Rectal smooth muscle tissue (tissue), 1 donor: ENCODE data around the gene GALE.

Experiments
- H3K27ac ChIP-seq: one replicate; pipeline ENCODE4 v1.7.0; 2013; ENCODE audit warnings: low read depth, low read length, inconsistent platforms
- H3K27me3 ChIP-seq: one replicate; pipeline ENCODE4 v1.7.0; 2013; ENCODE audit warnings: low read length; ENCODE audit not compliant: control insufficient read depth, insufficient read depth
- H3K36me3 ChIP-seq: one replicate; pipeline ENCODE4 v1.7.0; 2013; ENCODE audit warnings: low read length; ENCODE audit not compliant: control insufficient read depth, insufficient read depth
- H3K4me1 ChIP-seq: one replicate; pipeline ENCODE4 v1.7.0; 2013; ENCODE audit warnings: low read length; ENCODE audit not compliant: control insufficient read depth, insufficient read depth
- H3K4me3 ChIP-seq: one replicate; pipeline ENCODE4 v1.7.0; 2013; ENCODE audit warnings: low read length
- H3K9ac ChIP-seq: one replicate; pipeline ENCODE4 v1.7.0; 2013; ENCODE audit warnings: low read length

Gene GALE

DNA sequence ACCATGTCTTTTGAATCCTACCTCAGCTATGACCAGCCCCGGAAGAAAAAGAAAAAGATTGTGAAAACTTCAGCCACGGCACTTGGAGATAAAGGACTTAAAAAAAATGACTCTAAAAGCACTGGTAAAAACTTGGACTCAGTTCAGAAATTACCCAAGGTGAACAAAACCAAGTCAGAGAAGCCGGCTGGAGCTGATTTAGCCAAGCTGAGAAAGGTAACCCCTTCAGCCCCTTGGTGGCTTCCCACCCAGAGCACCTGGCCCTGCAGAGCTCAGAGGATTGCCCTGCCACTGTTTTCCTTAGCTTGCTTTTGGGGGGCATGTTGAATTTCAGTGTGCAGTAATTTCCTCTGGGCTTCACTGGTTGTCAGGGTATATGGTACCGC lies 48.7 kb downstream of the GALE start:
- no peak overlapping the region for H3K9ac ChIP-seq
- H3K36me3 ChIP-seq: peaks cover 60% of the 10 kb centered on the region
- H3K27me3 ChIP-seq: no peaks in the 10 kb centered on the region
- H3K27ac ChIP-seq: no peak overlapping the region
- H3K4me3 ChIP-seq: no peak overlapping the region
- peaks cover 4% of the 10 kb centered on the region for H3K4me1 ChIP-seq

DNA sequence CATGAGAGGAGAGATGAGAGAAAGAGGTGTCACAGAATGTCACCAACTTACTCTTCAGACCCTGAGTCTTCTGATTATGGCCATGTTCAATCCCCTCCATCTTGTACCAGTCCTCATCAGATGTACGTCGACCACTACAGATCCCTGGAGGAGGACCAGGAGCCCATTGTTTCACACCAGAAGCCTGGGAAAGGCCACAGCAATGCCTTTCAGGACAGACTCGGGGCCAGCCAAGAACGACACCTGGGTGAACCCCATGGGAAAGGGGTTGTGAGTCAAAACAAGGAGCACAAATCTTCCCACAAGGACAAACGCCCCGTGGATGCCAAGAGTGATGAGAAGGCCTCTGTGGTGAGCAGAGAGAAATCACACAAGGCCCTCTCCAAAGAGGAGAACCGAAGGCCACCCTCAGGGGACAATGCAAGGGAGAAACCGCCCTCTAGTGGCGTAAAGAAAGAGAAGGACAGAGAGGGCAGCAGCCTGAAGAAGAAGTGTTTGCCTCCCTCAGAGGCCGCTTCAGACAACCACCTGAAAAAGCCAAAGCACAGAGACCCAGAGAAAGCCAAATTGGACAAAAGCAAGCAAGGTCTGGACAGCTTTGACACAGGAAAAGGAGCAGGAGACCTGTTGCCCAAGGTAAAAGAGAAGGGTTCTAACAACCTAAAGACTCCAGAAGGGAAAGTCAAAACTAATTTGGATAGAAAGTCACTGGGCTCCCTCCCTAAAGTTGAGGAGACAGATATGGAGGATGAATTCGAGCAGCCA lies 49.3 kb downstream of the GALE start:
- H3K4me3 ChIP-seq: no peak overlapping the region
- H3K27ac ChIP-seq: no peak overlapping the region
- H3K27me3 ChIP-seq: no peaks in the 10 kb centered on the region
- peaks cover 4% of the 10 kb centered on the region for H3K4me1 ChIP-seq
- peaks cover 54% of the 10 kb centered on the region for H3K36me3 ChIP-seq
- H3K9ac ChIP-seq: no peak overlapping the region

GRCh38 chr1:23748016-23748415 lies 52.5 kb downstream of the GALE start:
- no peaks in the 10 kb centered on the region for H3K27me3 ChIP-seq
- peaks cover 30% of the 10 kb centered on the region for H3K36me3 ChIP-seq
- peaks cover 10% of the 10 kb centered on the region for H3K4me1 ChIP-seq
- H3K4me3 ChIP-seq: no peak overlapping the region
- no peak overlapping the region for H3K9ac ChIP-seq
- H3K27ac ChIP-seq: no peak overlapping the region
